Epithelial cell of esophagus (primary cell): ENCODE measurements around the gene THTPA.

Source experiments
- DNase-seq: peaks from one replicate; pipeline ENCODE4 v3.0.0; 2010; ENCODE audit warnings: low read depth
- H3K4me3 ChIP-seq: 2 replicates; pipeline ENCODE4 v1.5.1; 2011; ENCODE audit warnings: mild to moderate bottlenecking, low read length, control low read depth
- CTCF ChIP-seq: IDR thresholded peaks from 2 replicates; pipeline ENCODE4 v1.5.1; 2011; ENCODE audit warnings: low read depth, mild to moderate bottlenecking, low read length, control low read depth, inconsistent platforms; ENCODE audit not compliant: insufficient read depth; ENCODE audit errors: missing control alignments

THTPA gene

GRCh38 chr14:23573384-23574015 lies 17.4 kb downstream of the THTPA start:
- TF ChIP-seq CTCF, result no peak
- no peak for DNase-seq
- no peak overlapping the region for H3K4me3 ChIP-seq

GRCh38 chr14:23577004-23577681 lies 21.1 kb downstream of the THTPA start:
- DNase-seq, result no peak
- H3K4me3 ChIP-seq, result no peak overlapping the region
- no peak for TF ChIP-seq CTCF

- H3K4me3 ChIP-seq, result no peak overlapping the region
- TF ChIP-seq CTCF, result no peak
Measured at GRCh38 chr14:23577710-23578392, 21.8 kb downstream of the THTPA start.

GRCh38 chr14:23578560-23579310 lies 22.7 kb downstream of the THTPA start, which contains the start of gene JPH4:
Gene JPH4 (minus strand): TSS chr14:23578790. CDS start chr14:23577453, 1,337 bp downstream.
- no peak for DNase-seq
- no peak within 1 kb of the TSS for H3K4me3 ChIP-seq
- TF ChIP-seq CTCF, result no peak

More at GRCh38 chr14:23577710-23578392, 21.8 kb downstream of the THTPA start:
- no peak for DNase-seq

GRCh38 chr14:23579311-23579630 lies 23.2 kb downstream of the THTPA start:
- no peak overlapping the region for H3K4me3 ChIP-seq
- no peak for DNase-seq
- no peak for TF ChIP-seq CTCF

GRCh38 chr14:23579739-23580138 lies 23.7 kb downstream of the THTPA start:
- no peak for DNase-seq
- TF ChIP-seq CTCF, result no peak
- H3K4me3 ChIP-seq, result no peak overlapping the region
